LNCAP (cell line): Measurements from ENCODE around the gene SGTA.

ENCODE experiments used
- TF ChIP-seq, protein P1 (sequence below): fragments of 450-650 bp; IDR thresholded peaks from 2 replicates; pipeline ENCODE4 v1.5.1; 2017; ENCODE audit warnings: mild to moderate bottlenecking

Gene SGTA

GRCh38 chr19:2720777-2721569 lies 62.1 kb downstream of the SGTA start, which contains the start of gene DIRAS1:
Gene DIRAS1 (minus strand): TSS chr19:2721372. CDS start chr19:2717806, 3,566 bp downstream.
- TF ChIP-seq, protein P1, sequence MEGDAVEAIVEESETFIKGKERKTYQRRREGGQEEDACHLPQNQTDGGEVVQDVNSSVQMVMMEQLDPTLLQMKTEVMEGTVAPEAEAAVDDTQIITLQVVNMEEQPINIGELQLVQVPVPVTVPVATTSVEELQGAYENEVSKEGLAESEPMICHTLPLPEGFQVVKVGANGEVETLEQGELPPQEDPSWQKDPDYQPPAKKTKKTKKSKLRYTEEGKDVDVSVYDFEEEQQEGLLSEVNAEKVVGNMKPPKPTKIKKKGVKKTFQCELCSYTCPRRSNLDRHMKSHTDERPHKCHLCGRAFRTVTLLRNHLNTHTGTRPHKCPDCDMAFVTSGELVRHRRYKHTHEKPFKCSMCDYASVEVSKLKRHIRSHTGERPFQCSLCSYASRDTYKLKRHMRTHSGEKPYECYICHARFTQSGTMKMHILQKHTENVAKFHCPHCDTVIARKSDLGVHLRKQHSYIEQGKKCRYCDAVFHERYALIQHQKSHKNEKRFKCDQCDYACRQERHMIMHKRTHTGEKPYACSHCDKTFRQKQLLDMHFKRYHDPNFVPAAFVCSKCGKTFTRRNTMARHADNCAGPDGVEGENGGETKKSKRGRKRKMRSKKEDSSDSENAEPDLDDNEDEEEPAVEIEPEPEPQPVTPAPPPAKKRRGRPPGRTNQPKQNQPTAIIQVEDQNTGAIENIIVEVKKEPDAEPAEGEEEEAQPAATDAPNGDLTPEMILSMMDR, result no peak

GRCh38 chr19:2719920-2720776 lies 62.9 kb downstream of the SGTA start:
- TF ChIP-seq, protein P1, result no peak

- TF ChIP-seq, protein P1, result no peak
These were observed 63.8 kb downstream of the SGTA start for GRCh38 chr19:2719232-2719735.

DNA sequence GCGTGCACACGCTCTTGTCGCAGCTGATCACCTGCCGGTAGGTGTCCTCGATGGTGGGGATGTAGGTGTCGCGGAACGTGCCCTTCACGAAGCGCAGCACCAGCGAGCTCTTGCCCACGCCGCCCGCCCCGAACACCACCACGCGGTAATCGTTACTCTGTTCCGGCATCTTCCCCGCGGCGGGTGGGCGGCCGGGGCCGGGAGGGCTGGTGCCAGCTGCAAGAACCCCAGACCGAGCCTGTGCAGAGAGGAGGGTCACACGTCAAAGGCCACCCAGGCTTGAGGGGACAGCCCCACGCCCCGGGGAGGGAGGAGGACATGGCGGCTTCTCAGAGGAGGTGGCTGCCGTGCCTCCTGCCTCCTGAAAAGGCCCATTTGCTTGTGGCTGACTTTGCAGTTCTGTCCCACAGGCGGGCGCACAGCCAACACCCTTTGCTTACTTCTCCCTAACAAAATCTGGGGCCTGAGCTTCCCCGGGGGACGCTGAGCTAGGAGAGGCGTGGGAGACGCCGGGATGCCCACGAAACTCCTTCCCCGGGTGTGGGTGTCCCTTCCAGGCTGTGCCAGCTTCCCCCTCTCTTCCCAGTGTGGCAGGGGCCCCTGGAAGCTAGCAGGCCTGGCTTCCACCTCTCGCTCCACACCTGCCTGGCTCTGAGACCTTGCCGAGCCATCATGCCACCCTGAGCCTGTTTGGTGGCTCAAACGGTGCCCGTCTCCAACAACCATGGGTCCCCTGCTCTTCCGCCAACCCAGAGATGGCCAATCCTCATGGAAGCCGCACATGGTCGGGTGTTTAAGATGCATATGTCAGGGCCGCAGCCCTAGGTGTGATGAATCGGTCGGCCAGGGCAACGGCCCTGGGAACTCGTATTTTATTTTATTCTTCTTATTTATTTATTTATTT lies 65.2 kb downstream of the SGTA start:
- TF ChIP-seq, protein P1, result no peak

GRCh38 chr19:2716722-2717637 lies 66.1 kb downstream of the SGTA start:
- TF ChIP-seq, protein P1, result no peak

GRCh38 chr19:2716275-2716650 lies 66.8 kb downstream of the SGTA start:
- TF ChIP-seq, protein P1, result no peak
